Embryonic facial prominence (tissue), 1 donor: Measurements from ENCODE around the gene CBX2.

Experiments
- DNase-seq: peaks from one replicate; pipeline ENCODE4 v3.0.0-alpha.2; 2016; ENCODE audit errors: extremely low spot score

The CBX2 gene

DNA sequence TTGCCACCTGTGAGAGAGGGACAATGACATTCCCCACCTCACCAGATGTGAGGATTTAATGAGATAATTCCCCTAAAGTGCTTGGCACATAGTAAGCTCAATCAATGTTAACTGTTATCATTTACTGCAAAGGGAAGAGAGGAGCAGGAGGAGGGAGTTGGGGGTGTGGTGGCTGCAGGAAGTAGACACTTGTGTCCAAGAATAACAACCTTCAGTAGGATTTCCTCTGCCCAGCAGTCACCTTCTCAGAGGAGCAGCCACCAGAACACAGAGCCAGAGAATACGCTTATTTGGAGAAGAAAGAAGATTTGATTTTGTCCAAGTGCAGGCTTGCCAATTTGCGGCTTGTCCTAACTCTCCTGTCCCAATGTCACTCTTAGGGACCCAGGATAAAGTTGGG, 51.1 kb downstream of the CBX2 start:
- DNase-seq: no peak

DNA sequence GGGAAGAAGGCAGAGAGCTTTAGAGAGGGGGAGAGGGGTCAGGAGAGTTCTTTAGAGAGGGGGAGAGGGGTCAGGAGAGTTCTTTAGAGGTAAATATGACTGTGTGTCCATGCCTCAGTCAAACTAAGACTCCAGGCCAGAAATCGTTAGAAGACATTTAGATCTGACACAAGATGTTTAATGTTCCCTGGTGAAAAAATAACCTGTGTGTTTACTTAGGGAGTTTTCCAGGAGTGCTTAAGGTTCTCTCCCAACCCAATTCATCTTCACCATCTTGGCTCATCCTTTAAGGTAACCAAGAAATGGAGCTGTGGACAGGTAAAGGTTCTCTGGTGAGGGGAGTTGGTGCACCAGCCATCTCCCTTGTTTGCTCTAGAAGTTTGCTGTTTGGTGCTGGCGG, 51.5 kb downstream of the CBX2 start:
- DNase-seq: no peak

DNA sequence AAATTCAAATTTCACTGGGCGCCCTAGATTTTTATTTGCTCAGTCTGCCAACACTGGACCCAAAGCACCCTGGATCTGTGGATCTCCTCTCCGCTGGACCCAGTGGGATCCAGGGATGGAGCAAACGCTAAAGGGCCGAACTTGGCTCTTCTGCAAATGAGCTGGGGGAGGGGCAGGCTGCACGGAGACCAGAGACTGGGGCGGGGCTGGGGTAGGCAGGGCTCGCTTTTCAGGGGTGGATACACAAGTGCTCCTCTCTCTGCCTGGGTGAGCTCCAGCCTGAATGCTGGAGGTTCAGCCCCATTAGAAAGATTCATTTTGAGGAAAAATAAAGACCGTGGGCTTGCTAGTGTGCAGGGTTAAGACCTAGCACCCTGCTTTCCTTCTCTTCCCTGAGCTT, 52.4 kb downstream of the CBX2 start:
- no peak for DNase-seq

DNA sequence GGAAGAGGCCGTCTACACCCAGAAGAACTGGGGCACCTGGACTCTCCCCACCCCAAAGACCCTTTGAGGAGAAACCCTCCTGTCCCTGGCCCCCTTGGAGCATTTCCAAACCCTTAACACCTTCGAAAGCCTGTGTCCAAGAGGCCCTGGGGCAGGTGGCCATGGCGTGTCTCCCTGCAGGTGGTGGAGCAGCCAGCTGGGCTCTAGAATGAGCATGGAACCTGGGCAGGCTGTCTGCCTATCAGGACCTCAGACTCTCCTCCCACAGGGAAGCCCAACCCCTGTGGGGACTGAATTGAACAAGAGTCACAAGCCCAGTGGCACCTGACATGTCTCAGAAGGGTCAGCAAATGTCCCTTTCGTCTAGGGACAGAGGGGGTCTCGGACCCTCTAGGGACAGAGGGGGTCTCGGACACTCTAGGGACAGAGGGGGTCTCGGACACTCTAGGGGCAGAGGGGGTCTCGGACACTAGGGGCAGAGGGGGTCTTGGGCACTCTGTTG, 52.9 kb downstream of the CBX2 start:
- DNase-seq: no peak

DNA sequence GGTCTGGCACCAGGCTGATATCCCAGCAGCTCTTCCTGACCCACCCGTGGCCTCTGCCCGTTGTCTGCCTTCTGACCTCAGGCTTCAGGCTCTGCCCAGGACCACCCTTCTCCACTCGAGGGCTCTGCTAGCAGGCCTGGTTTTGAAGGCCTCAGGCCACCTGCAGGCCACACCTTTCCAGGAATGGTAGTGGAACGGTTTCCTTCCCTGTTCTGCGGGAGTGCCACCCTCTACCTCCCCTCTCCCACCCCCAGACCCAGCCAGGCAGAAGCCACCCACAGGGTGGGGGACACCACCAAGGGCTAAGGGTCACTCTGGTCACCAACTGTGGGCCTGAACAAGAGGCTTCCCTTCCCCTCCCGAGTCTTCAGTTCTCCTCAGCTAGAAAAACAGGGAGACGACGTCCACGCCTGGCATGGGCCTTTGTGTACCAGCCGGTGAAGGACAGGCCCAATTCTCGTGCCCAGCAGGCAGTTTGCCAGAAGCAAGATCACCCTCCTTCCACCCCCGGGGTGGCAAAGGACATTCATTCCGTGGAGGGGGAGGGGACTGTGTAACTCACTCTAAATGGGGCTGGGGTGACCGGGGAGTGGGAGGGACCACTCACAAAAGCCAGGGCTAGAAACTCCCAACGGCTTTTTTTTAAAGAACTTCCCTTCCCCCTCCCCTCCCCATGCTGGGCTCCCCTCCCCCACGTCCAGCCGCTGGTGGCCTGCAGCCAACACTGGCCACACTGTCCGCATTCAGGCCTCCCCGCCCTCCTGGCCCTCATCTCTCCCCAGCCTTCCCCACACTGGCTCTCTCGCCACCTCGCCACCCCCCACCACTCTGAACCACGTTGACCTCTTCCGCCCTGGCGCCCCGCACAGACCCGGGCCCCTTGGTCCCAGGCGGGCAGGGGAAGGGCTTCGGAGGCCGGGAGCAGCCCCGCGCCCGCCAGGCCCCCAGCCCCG, 53.6 kb downstream of the CBX2 start:
- DNase-seq: no peak

DNA sequence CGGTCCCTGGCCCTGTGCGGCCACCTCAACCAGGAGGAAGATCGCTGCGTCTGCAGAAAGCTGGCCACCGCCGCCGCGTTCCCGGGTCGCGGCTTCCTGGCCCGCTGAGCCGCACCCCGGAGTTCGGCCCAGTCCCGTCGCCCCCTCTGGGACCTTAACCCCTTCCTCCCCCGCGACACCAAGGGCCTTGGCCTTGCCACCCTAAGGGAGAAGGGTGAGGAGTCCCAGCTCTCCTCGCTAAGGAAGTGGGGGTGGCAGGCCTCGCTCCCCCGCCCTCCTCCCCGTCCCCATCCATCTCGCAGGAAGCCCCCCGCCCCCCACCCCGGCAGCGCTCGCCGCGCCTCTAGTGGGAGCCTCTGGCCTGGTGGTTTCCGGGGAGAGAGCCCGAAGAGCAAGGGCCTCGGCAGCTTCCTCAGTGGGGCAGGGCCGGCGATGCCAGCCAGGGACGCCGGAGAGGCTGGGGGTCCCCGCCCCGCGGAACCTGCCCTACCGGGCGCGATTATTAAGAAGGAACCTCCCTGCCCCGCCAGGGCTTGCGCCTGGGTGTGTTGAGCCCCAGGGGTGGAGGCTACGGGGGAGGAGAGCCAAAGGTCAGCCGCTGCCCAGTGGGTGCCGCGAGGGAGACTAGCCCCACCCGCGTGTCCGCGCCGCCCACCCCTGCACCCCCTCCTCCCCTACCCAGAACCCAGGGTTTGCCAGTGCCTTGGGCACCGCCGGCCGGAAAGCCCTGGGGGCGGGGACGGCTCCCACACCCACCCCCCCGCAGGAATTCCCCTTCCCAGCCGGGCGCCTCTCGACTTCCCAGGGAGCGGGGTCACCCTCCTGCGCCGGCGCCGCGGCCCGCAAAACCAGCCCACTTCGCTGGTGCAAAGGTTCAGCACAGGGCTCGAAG, 54.5 kb downstream of the CBX2 start:
- DNase-seq: no peak

DNA sequence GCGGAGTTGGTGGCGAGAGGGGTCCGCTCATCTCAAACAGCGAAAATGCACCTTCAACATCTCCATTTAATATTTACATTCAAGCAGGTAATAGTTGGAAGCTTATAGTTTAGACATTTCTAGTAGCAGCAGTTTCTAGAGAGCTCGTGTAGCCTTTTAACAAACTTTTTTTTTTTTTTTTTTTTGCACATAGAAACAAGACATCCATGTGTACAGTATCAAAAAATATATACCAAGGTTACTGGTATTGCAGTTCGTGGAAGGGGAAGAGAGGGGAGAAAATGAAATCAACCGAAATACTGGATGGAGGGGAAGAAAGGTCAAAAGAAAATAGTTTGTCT, 55.1 kb downstream of the CBX2 start:
- no peak for DNase-seq

DNA sequence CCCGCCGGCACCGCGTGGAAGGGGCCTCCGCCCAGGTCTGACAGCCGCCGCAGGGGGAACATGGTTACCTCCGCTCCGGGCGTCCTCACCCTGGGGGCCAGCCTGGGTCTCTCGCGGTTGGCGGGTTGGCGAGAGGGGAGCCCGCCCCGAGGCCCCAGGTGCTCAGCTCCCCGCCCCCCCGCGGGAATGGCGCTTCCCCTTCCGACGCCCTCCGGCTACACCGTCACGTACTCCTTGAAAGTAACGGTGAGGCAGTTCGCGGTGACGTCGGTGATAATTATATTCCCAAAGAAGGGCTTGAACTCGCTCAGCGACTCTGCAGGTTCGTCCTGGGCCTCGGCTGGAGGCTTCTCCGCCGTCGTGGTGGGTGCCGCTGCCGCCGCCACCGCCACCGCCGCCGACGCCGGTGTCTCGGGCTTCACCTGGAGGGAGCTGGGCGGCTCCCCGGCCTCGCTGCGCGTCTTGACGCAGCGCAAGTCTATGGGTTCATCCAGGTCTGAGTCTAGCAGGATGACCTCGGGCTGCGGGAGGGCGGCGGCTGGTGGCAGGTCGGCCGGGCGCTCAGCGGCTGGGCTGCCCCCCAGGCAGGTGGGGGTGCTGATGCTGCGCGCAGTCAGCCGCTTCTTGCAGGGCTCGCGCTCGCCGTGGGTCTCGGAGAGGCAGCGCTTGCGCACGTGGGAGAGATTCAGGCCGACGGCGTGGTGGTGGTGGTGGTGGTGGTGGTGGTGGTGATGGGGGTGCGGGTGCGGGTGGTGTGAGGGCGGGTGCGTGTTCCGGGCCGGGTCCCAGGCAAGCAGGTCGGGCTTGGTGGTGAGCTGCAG, 56.0 kb downstream of the CBX2 start:
- DNase-seq: no peak

DNA sequence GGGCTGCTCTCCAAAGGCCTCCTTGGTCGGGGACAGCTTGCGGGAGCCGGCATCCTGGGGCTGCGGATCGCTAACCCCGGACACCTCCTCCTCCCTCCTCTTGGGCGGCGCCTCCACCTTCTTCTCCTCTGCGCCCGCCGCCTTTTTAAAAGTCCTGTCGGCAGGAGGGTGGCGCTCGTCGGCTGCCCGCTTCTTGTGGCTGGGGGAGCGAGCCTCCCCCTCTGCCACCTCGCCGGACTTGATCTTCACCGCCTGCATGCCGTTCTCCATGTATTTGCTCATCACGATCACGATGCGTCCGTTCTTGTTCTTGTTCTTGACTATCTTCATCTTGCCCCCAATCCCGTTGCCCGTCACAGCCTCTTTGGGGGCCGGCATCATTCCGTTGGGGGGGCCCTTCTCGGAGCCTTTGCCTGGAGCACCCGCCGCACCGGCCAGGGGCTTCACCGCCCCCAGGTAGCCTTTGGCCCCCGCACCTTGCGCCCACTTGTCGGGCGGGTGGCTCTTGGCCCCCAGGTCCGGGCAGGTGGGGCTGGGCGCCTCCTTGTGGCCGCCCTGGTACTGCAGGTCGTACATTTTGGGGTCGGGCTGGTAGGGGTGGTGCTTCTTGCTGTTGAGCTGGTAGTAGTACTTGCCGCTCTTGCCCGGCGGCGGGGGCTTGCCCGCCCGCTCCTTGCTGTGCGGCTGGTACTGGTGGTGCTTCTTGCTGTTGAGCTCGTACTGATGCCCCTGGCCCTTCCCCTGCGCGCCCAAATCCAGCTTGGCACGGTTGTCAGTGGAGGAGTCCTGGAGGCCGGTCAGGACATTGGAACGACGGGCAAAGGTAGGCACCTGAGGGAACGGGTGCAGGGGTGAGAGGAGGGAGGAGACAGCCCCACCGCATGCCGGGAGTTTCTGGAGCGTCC, 56.9 kb downstream of the CBX2 start:
- no peak for DNase-seq

DNA sequence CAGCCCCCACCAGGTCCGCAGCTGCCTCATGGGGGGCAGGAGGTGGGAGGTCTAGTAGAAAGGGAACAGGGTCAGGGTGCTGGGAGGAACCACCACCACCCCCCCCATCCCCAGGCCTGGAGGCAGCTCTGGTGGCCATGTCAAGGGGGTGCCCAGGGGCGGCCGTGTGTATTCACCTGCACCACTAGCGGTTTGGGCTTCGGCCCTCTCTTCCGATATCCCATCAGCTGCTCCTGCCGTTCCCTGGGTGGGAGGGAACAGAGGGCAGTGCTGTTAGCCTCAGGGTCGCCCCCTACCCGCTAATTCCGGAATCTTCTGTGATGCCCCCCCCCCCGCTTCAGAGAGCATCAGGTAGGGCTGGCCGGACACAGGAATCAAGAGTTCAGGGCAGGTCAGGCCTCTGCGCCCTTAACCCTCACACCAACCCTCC, 57.5 kb downstream of the CBX2 start:
- no peak for DNase-seq

DNA sequence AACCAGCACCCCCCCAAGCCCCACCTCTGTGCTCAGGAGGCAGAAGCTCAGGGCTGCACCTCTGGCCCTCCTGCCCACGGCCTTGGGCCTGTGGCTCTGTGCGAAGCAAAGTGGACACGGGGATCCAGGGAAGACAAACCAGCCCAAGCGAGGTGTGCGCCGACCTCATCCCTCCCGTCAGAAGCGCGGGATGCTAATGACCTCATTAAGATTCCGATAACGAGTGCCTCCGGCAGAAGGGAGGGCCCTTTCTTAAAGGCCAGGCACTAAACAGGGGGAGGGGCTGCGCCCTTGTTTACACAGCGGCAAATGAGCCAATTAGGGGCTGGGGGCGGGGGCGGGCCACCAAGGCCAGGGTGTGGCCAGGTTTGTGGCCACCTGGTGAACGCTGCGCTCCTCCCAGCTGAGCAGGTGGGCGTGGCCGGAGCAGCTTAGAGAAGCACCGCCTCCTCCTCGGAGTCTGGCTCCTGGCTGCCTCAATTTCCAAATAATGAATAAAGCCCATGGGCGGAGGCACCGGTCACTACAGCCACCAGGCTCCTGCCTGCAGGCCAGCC, 58.1 kb downstream of the CBX2 start:
- no peak for DNase-seq

DNA sequence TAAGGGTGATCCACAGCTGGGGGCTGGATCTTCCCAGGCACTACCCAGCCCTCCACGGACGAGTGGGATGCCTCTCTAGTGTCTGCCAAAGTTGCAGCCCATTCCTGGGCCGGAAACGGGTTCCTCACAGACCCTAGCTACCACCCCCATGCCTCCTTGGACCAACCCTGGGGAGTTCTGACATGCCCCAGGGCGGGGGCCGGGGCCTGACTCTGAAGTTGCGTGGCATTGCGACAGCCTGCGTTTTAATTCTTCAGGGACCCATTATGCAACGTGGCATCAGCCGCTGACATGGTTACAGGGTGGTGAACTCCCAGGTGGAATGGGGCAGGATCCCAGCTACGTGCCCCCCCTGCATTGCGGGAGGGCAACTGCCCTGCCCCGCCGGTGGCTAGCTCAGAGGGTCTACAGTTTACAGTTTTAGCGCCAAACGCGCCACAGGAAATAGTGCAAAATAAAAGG, 58.6 kb downstream of the CBX2 start:
- DNase-seq: no peak

DNA sequence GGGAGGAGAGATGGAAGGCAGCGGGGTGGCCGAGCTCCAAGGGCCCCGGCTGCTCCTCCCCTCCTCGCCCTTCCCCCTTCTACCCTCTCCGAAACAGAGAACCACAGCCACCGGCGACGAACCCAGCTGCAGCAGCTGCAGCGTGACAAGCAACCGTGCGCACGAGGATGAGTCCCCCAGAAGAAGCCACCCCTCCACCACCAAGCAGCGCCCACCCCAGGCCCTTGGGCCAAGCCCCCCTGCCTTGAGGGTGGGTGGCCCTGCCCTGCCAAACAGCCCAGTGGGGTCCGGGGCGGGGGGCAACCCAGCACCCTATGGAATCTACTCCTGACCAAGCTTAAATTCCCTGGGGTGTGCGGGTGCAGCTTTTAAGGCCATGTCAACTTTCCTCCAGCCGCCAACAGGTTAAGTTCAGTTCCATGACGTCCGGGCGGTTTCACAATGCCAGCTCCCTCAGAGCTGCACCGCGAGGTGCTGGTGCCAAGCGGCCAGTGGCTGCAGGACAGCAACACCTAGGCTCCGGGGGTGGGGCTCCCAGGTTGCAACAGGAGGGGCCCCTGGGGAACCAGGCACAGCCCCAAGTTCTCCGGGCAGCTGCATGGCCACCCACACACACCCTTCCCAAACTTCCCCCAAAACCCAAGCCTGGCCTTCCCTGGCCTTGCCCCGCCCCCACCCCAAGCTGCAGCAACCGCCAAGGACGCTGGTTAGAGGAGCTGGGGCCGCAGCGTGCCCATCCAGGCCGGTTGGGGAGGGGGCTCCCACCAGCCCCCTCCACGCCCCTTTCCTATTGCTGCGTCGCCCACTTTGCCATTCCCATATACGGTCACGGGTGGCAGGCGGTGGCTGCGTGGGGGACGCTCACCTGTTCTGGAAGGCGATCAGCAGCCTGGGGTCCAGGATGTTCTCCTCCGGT, 59.3 kb downstream of the CBX2 start:
- no peak for DNase-seq
